HEK293T (cell line): ENCODE measurements around the gene ATF7IP.

ENCODE experiments used
- ARNT ChIP-seq: fragments of 450-650 bp; IDR thresholded peaks from 2 replicates; pipeline ENCODE4 v1.6.1; 2017; ENCODE audit warnings: mild to moderate bottlenecking
- BHLHE40 ChIP-seq: fragments of 450-650 bp; IDR thresholded peaks from 2 replicates; pipeline ENCODE4 v1.6.1; 2016; ENCODE audit warnings: mild to moderate bottlenecking, moderate library complexity, borderline replicate concordance
- ELF4 ChIP-seq: fragments of 450-650 bp; IDR thresholded peaks from 2 replicates; pipeline ENCODE4 v1.6.1; 2017; ENCODE audit warnings: antibody characterized with exemption
- FOXA1 ChIP-seq: fragments of 450-650 bp; IDR thresholded peaks from 2 replicates; pipeline ENCODE4 v1.6.1; 2016; ENCODE audit warnings: mild to moderate bottlenecking
- FOXK2 ChIP-seq: fragments of 450-650 bp; IDR thresholded peaks from 2 replicates; pipeline ENCODE4 v1.6.1; 2016; ENCODE audit warnings: mild to moderate bottlenecking
- FOXM1 ChIP-seq: fragments of 450-650 bp; IDR thresholded peaks from 2 replicates; pipeline ENCODE4 v1.6.1; 2017; ENCODE audit warnings: mild to moderate bottlenecking, borderline replicate concordance
- HDGF ChIP-seq: fragments of 450-650 bp; IDR thresholded peaks from 2 replicates; pipeline ENCODE4 v1.6.1; 2017; ENCODE audit warnings: antibody characterized with exemption, borderline replicate concordance
- L3MBTL2 ChIP-seq: fragments of 450-650 bp; conservative IDR thresholded peaks from 2 replicates; pipeline ENCODE4 v1.6.1; 2016; ENCODE audit warnings: mild to moderate bottlenecking
- LEF1 ChIP-seq: fragments of 450-650 bp; IDR thresholded peaks from 2 replicates; pipeline ENCODE4 v1.6.1; 2017; ENCODE audit warnings: mild to moderate bottlenecking, borderline replicate concordance
- NFRKB ChIP-seq: fragments of 450-650 bp; IDR thresholded peaks from 2 replicates; pipeline ENCODE4 v1.6.1; 2016; ENCODE audit warnings: mild to moderate bottlenecking, moderate library complexity
- SP1 ChIP-seq: fragments of 450-650 bp; IDR thresholded peaks from 2 replicates; pipeline ENCODE4 v1.6.1; 2017
- SUZ12 ChIP-seq: fragments of 450-650 bp; IDR thresholded peaks from 2 replicates; pipeline ENCODE4 v1.6.1; 2016; ENCODE audit warnings: mild to moderate bottlenecking
- ZNF384 ChIP-seq: fragments of 450-650 bp; IDR thresholded peaks from 2 replicates; pipeline ENCODE4 v1.6.1; 2016
- TF ChIP-seq, protein P1 (sequence below): fragments of 450-650 bp; IDR thresholded peaks from 2 replicates; pipeline ENCODE4 v1.6.1; 2016

DNA sequence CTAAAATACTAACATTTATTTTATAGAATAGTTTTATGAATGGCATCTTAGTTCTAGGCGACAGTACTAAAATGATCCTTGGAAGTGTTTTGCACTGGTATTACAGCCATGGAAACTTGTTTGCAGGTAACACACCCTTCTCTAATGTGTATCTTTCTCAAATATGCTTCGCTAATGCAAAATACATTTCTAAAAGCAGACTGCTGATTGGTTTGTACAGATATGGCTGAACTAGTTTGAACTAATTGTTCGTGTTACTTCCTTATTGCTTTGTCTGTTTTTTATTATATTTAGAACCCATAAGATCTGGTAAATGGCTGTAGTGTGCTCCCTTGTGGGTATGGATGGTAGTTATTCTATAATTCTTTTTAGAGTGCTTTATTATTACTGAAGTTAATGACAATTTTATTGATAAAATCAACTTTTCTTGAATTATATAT, 53.0 kb downstream of the ATF7IP start:
- TF ChIP-seq ELF4 (no peak), L3MBTL2 (no peak), SUZ12 (no peak), FOXM1 (no peak), ARNT (no peak), BHLHE40 (no peak), NFRKB (no peak), FOXA1 (no peak), SP1 (no peak), ZNF384 (no peak), FOXK2 (no peak), LEF1 (no peak), HDGF (no peak)
- TF ChIP-seq, protein P1, sequence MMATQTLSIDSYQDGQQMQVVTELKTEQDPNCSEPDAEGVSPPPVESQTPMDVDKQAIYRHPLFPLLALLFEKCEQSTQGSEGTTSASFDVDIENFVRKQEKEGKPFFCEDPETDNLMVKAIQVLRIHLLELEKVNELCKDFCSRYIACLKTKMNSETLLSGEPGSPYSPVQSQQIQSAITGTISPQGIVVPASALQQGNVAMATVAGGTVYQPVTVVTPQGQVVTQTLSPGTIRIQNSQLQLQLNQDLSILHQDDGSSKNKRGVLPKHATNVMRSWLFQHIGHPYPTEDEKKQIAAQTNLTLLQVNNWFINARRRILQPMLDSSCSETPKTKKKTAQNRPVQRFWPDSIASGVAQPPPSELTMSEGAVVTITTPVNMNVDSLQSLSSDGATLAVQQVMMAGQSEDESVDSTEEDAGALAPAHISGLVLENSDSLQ: no peak
